Measurements from ENCODE around the gene GRB14.
"Not testable (repeated sequence)": the region's sequence is repeated elsewhere in the genome, so short reads cannot be mapped to it uniquely, and the experiment has no call there.

The GRB14 gene

GRCh38 chr2:164495491-164496223 lies 125.6 kb downstream of the GRB14 start:
- DNase-seq (ENCODE audit: low read depth, low spot score) = no peak

GRCh38 chr2:164485541-164485940 lies 135.7 kb downstream of the GRB14 start:
- no peak for DNase-seq (ENCODE audit: low read depth, low spot score)

GRCh38 chr2:164479460-164479859 lies 141.8 kb downstream of the GRB14 start:
- peak; percentile 32 for DNase-seq (ENCODE audit: low read depth, low spot score)

DNA sequence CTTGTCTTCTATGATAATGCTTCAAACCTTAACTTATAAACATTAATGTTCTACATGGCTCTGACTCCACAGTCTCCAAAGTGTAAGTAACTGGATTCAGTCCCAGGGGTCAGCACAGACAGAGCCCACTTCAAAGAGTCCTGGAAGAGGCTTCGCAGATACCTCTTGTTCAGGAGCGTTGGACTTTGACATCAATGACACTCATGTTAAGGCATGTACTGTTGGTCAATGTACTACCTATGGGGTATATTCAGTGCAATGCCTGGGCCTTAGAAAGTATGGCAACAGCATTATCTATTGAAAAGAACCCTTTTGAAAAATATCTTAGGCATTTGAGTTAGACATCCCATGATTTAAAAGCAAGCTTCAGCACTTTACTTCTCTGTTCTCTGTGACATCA lies 143.1 kb downstream of the GRB14 start:
- no peak for DNase-seq (ENCODE audit: low read depth, low spot score)

DNA sequence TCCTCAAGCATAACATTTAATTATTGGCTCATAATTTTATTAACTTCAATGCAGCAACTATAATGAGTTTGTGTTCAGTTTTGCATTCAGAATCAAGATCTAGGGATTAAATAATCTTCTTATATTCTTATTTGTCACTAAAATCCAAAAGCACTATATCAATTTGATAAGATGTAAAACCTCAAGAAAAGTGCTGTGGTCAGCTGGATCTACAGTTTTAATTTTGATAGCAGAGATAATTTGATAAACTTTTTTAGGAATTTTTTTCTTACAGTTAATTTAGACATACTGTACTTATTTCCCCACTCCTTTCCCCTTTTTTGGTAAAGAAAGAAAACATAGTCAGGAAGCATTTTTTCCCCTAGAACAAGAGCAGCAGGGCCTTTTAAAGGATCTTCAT lies 146.4 kb downstream of the GRB14 start:
- no peak for DNase-seq (ENCODE audit: low read depth, low spot score)

GRCh38 chr2:164473021-164473420 lies 148.3 kb downstream of the GRB14 start:
- DNase-seq (ENCODE audit: low read depth, low spot score) = no peak

DNA sequence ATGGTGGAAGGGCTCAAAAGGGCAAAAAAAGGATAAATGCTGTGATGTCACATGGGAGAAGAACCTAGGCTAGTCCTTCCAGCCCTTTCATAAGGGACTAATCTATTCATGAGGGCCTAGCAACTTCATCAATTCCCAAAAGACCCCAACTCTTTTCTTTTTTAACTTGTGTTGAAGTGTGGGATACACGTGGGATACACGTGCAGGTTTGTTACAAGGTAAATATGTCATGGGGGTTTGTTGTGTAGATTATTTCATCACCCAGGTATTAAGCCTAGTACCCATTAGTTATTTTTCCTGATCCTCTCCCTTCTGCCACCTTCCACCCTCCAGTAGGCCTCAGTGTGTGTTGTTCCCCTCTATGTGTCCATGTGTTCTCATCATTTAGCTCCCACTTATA lies 156.2 kb downstream of the GRB14 start:
- not testable (repeated sequence) for DNase-seq (ENCODE audit: low read depth, low spot score)

GRCh38 chr2:164464376-164464775 lies 156.9 kb downstream of the GRB14 start:
- DNase-seq (ENCODE audit: low read depth, low spot score) = no peak

- DNase-seq (ENCODE audit: low read depth, low spot score) = no peak
Measured at GRCh38 chr2:164458792-164459191, 162.5 kb downstream of the GRB14 start.

GRCh38 chr2:164457271-164457670 lies 164.0 kb downstream of the GRB14 start:
- no peak for DNase-seq (ENCODE audit: low read depth, low spot score)

GRCh38 chr2:164456619-164457018 lies 164.7 kb downstream of the GRB14 start:
- peak; percentile 56 for DNase-seq (ENCODE audit: low read depth, low spot score)

- DNase-seq (ENCODE audit: low read depth, low spot score) = no peak
Measured at GRCh38 chr2:164453656-164454305, 167.5 kb downstream of the GRB14 start.

GRCh38 chr2:164450278-164450677 lies 171.0 kb downstream of the GRB14 start:
- DNase-seq (ENCODE audit: low read depth, low spot score) = no peak

DNA sequence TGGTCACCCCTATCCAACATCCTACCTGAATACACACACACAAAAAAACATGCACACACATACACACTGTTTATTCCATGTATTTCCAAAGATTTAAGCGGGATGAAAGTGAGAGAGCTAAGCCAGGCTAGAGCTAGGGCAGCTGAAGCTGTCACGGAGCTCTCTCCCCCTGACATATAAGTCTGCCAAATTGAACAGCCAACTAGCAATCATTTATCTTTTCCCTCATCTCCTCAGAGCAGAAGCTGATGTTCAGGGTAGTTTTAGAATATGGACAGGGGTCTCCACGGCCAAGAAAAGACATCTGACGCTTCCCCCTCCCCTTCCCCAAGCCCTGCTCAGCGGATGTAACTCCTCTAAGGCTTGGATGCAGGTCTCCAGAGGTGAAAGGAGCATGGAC lies 171.6 kb downstream of the GRB14 start:
- DNase-seq (ENCODE audit: low read depth, low spot score) = no peak

DNA sequence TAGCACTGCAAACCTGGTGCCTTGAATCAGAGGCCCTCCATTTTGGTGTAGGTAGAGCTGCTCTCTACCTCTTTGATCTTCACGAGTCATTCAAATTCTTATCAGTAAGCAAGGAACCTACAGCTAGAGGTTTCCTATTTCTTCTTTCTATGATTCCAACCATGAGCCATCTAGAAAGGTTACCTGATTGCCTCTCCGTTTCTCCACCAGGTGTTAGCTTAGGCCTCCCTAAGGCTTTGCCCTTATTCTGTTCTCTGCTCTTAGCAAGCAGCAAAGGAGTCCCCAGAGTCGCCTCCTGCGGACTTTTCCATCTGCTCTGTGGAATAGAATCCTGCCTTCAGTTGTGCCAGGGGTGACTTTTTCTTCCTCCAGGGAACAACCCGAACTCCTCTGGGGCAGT lies 173.6 kb downstream of the GRB14 start:
- no peak for DNase-seq (ENCODE audit: low read depth, low spot score)
